Measurements from ENCODE around the gene WDR90.

The WDR90 gene

GRCh38 chr16:674214-674881, 25.2 kb downstream of the WDR90 start:
- no peak for TF ChIP-seq EZH2phosphoT487 (IDR thresholded peaks at IDR 0.05; ENCODE audit: borderline replicate concordance)
- no peak for TF ChIP-seq CTCF (conservative IDR thresholded peaks at IDR 0.05; ENCODE audit: low read length)
- Histone ChIP-seq H3K79me2 (ENCODE audit: insufficient read depth, low read length) (peaks cover 3% of the 10 kb centered on the region; the same call in 1 of the 2 replicates), H3K4me1 (ENCODE audit: insufficient read depth, low read length, poor library complexity, severe bottlenecking) (peaks cover 2% of the 10 kb centered on the region), H2AFZ (ENCODE audit: low read length) (no peak overlapping the region), H3K36me3 (ENCODE audit: insufficient read depth, low read length) (no peaks in the 10 kb centered on the region), H4K20me1 (ENCODE audit: insufficient read depth, low read length, poor library complexity, severe bottlenecking) (no peaks in the 10 kb centered on the region), H3K9me2 (replicated peaks; ENCODE audit: low read depth, low read length) (no peaks in the 10 kb centered on the region), H3K4me3 (ENCODE audit: low read length, poor library complexity, severe bottlenecking) (no peak overlapping the region), H3K9ac (ENCODE audit: low read depth, low read length, poor library complexity, severe bottlenecking) (no peak overlapping the region), H3F3A (ENCODE audit: low read depth) (no peaks in the 10 kb centered on the region), H3K27me3 (ENCODE audit: insufficient read depth, low read length, poor library complexity, severe bottlenecking) (no peaks in the 10 kb centered on the region), H3K4me2 (ENCODE audit: low read depth, low read length, poor library complexity, severe bottlenecking) (no peak overlapping the region), H3K9me3 (ENCODE audit: insufficient read depth, low read depth, low read length) (no peaks in the 10 kb centered on the region)

- peaks cover 4% of the 10 kb centered on the region for H3K4me1 ChIP-seq (ENCODE audit: insufficient read depth, low read length, poor library complexity, severe bottlenecking)
- H3K27me3 ChIP-seq (ENCODE audit: insufficient read depth, low read length, poor library complexity, severe bottlenecking) = no peaks in the 10 kb centered on the region
- H4K20me1 ChIP-seq (ENCODE audit: insufficient read depth, low read length, poor library complexity, severe bottlenecking) = no peaks in the 10 kb centered on the region
- H3K36me3 ChIP-seq (ENCODE audit: insufficient read depth, low read length) = no peaks in the 10 kb centered on the region
- TF ChIP-seq EZH2phosphoT487 (IDR thresholded peaks at IDR 0.05; ENCODE audit: borderline replicate concordance) (no peak), CTCF (conservative IDR thresholded peaks at IDR 0.05; ENCODE audit: low read length) (no peak)
- no peak within 1 kb of the TSS for H3K4me3 ChIP-seq (ENCODE audit: low read length, poor library complexity, severe bottlenecking)
- no peaks in the 10 kb centered on the region for H3K9me3 ChIP-seq (ENCODE audit: insufficient read depth, low read depth, low read length)
- no peaks in the 10 kb centered on the region for H3K79me2 ChIP-seq (ENCODE audit: insufficient read depth, low read length)
- no peaks in the 10 kb centered on the region for H3K9me2 ChIP-seq (replicated peaks; ENCODE audit: low read depth, low read length)
- H3K9ac ChIP-seq (ENCODE audit: low read depth, low read length, poor library complexity, severe bottlenecking) = no peak within 1 kb of the TSS
- no peaks in the 10 kb centered on the region for H3F3A ChIP-seq (ENCODE audit: low read depth)
- no peak within 1 kb of the TSS for H3K4me2 ChIP-seq (ENCODE audit: low read depth, low read length, poor library complexity, severe bottlenecking)
- H2AFZ ChIP-seq (ENCODE audit: low read length) = no peak within 1 kb of the TSS
These were observed 26.1 kb downstream of the WDR90 start, which contains the start of gene RHBDL1 for GRCh38 chr16:674968-675883. TSS of gene RHBDL1 (plus strand) at chr16:675671. CDS start at chr16:675791, 120 bp downstream.

- TF ChIP-seq EZH2phosphoT487 (IDR thresholded peaks at IDR 0.05; ENCODE audit: borderline replicate concordance) (no peak), CTCF (conservative IDR thresholded peaks at IDR 0.05; ENCODE audit: low read length) (no peak)
- no peaks in the 10 kb centered on the region for H3K9me2 ChIP-seq (replicated peaks; ENCODE audit: low read depth, low read length)
- H3K9me3 ChIP-seq (ENCODE audit: insufficient read depth, low read depth, low read length) = no peaks in the 10 kb centered on the region
- H4K20me1 ChIP-seq (ENCODE audit: insufficient read depth, low read length, poor library complexity, severe bottlenecking) = no peaks in the 10 kb centered on the region
- H3K27me3 ChIP-seq (ENCODE audit: insufficient read depth, low read length, poor library complexity, severe bottlenecking) = no peaks in the 10 kb centered on the region
- H3K9ac ChIP-seq (ENCODE audit: low read depth, low read length, poor library complexity, severe bottlenecking) = no peak overlapping the region
- peaks cover 4% of the 10 kb centered on the region for H3K4me1 ChIP-seq (ENCODE audit: insufficient read depth, low read length, poor library complexity, severe bottlenecking)
- no peaks in the 10 kb centered on the region for H3K36me3 ChIP-seq (ENCODE audit: insufficient read depth, low read length)
- no peaks in the 10 kb centered on the region for H3F3A ChIP-seq (ENCODE audit: low read depth)
- no peak overlapping the region for H3K4me2 ChIP-seq (ENCODE audit: low read depth, low read length, poor library complexity, severe bottlenecking)
- peaks cover 4% of the 10 kb centered on the region; the same call in 1 of the 2 replicates for H3K79me2 ChIP-seq (ENCODE audit: insufficient read depth, low read length)
- no peak overlapping the region for H3K4me3 ChIP-seq (ENCODE audit: low read length, poor library complexity, severe bottlenecking)
- H2AFZ ChIP-seq (ENCODE audit: low read length) = no peak overlapping the region
These were observed 26.9 kb downstream of the WDR90 start for GRCh38 chr16:675884-676564.
